ENCODE results near the gene CRYGN.

The CRYGN gene

GRCh38 chr7:151439855-151440798 lies at the start of gene CRYGN:
CRYGN (minus strand) TSS chr7:151440141; CDS start chr7:151439917, 224 bp downstream.
- no peak for DNase-seq

- no peak for DNase-seq
Observed at GRCh38 chr7:151489498-151489897, 49.6 kb upstream of the CRYGN start.

GRCh38 chr7:151488096-151488495 lies 48.2 kb upstream of the CRYGN start:
- no peak for DNase-seq

- no peak for DNase-seq
Observed at GRCh38 chr7:151487228-151487627, 47.3 kb upstream of the CRYGN start.

GRCh38 chr7:151486074-151486473 lies 46.1 kb upstream of the CRYGN start:
- no peak for DNase-seq

- no peak for DNase-seq
Observed at GRCh38 chr7:151484971-151485707, 45.2 kb upstream of the CRYGN start.

GRCh38 chr7:151483711-151483983 lies 43.7 kb upstream of the CRYGN start:
- no peak for DNase-seq

GRCh38 chr7:151482883-151483710 lies 43.2 kb upstream of the CRYGN start:
- no peak for DNase-seq

GRCh38 chr7:151481650-151482505 lies 41.9 kb upstream of the CRYGN start:
- DNase-seq, result no peak

- no peak for DNase-seq
Observed at GRCh38 chr7:151477867-151478266, 37.9 kb upstream of the CRYGN start.

GRCh38 chr7:151472644-151473380 lies 32.9 kb upstream of the CRYGN start:
- DNase-seq, result no peak

GRCh38 chr7:151470711-151471110 lies 30.8 kb upstream of the CRYGN start:
- peak; percentile 21 for DNase-seq

GRCh38 chr7:151469281-151469680 lies 29.3 kb upstream of the CRYGN start:
- DNase-seq, result no peak

GRCh38 chr7:151468217-151469018 lies 28.5 kb upstream of the CRYGN start:
- no peak for DNase-seq

GRCh38 chr7:151465169-151465568 lies 25.2 kb upstream of the CRYGN start:
- no peak for DNase-seq

GRCh38 chr7:151462306-151462779 lies 22.4 kb upstream of the CRYGN start:
- no peak for DNase-seq

GRCh38 chr7:151461942-151462230 lies 21.9 kb upstream of the CRYGN start:
- no peak for DNase-seq

GRCh38 chr7:151461096-151461941 lies 21.4 kb upstream of the CRYGN start:
- no peak for DNase-seq

- DNase-seq, result no peak
Observed at GRCh38 chr7:151460474-151460855, 20.5 kb upstream of the CRYGN start.

Data from NCI-H82 (cell line).